Stimulated activated CD4-positive, alpha-beta T cell treated with anti-CD3 and anti-CD28 coated beads, TNF-alpha, amount 100 ng/mL, for 24 hours (primary cell): ENCODE measurements around the gene PTPN3.

Source experiments
- DNase-seq, 3 experiments: peaks; one replicate each; pipeline ENCODE4 v3.0.0-alpha.2; 2020; ENCODE audit warnings: low read depth in 3 of 3

Gene PTPN3

DNA sequence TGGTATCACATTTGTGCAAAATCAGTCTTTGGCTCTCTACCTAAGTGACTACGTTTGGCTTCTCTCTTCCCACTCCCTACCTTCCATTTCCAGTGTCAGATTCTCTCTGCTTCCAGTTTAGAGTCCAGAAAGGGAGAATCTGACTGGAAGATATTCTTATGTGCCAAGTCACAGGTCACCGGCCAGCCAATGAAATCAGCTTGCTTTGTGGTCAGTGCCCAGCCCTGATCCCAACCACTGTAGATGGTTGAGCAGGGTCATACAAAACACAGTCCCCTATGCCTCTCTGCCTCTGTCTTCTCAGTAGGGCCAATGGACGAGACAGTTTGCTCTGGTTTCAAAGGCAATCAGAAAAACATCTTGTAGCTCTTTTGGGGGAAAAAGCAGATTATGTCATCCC is 161.7 kb downstream of the PTPN3 start:
- DNase-seq: no peak

DNA sequence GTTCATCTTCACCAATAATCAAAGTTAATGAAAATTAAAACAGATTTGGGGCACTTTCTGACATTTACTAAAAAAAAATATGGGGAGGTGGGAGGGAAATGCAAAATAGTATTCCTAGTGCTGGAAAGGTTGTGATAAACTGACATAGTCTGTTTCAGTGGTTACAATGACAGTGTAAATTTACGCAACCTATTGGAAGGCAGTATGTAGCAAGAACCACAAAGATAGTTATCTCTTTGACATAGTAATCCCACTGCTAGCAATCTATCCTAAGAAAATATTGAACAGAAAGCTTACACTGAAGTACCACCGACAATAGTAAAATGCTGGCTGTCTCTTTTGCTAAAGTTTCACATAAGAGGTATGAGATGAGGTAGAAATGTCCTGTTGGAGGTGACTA is 162.2 kb downstream of the PTPN3 start:
- DNase-seq: no peak

DNA sequence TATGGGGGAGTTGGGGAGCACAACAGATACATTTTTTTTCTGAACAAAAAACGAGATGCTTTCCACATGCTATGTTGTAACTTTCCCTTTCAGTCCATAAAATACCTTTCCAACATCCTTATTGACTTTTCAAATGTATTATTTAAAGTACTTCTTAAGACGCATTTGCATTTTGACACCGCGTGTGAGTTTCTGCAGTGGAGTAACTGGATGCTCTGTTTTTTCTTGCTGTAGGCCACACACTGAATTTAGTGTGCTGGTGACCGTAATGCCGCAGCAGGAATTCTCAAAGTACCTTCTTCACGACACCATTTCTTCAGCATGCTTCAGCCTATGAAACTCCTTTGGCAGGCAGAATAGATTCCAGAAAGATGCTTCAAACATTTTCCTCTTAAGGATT is 163.0 kb downstream of the PTPN3 start:
- no peak for DNase-seq

DNA sequence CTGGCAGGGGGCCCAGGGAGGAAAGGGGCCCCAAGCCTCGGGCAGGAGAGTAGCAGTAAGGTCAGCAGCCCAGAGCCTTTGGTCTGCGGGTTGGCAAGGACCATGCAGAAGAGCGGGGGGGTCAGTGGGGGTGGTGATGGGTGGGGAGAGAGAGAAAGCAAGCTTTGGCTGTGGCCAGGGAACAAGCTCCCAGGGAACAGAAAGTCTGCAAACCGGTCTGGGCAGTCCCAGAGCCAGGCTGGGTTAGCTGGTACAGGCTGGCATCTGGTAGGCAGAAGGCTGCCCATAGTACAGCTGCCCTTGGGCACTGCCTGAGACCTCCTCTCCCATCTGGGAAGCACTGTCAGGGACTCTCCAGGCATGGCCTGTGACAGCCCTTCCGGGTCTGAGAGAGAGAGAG is 166.8 kb downstream of the PTPN3 start:
- DNase-seq: no peak

DNA sequence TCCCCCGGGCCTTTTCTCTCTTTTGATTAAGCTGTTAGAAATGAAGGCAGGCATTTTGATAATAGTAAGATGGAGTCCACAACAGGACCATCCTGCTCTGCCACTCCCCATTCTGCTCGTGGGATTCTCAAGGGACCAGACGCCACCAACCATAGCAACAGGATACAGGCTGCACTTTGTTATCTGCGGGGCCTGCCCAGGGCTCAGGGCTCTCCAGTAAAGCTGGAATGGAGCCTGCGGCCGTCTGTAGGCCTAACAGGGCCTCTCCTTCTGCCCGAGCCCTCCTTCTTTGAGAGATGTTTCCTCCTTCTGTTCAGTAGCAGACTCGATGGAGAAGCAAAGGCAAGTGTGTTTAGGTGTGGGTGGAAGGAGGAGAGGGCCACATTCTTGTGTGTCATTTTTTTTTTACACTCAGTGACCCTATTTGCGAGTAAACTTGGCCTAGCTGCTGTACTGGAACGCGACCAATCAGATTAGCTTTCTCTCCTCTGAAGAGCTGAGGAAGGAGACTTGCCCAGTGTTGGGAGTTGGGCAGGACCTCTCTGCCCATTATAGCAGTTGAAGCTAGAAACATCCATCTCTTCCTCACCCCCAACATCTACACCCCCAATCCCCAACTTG is 168.4 kb downstream of the PTPN3 start:
- no peak for DNase-seq

DNA sequence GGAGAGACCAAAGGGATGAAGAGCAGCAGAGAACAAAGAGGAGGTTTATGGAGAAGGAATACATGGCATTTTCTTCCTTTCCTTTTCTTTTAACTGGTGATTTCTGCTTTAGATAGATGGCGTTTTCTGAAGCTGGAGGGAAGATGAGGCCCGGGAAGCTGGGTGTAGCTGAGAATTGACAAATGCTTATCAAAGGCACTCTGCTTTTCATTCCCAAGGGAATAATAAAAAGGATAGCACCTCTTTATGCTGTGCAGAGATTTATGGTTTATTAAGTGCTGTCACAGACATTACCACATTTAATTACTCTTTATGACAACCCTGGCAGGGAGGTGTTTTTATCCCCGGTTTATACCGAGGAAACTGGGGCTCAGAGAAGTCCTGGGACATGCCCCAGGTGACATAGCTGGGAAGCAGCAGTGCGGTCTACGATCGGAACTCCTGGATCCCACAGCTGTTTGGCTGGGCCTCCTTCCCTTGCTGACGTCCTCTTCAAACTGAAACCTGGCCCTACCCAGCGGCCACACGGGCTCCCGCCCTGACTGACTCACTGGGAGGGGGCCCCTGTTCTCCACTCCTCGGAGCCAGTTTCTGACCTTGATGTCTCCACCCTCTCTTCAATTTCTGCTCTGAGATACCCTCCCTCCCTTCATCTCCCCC is 169.0 kb downstream of the PTPN3 start:
- DNase-seq: no peak
